ENCODE measurements around the gene EGFR. TPM values are rescaled to one million over a fixed set of nuclear protein-coding genes. Genes with fewer than 3 reads are reported as not detected.
"Not testable (repeated sequence)": the region's sequence is repeated elsewhere in the genome, so short reads cannot be mapped to it uniquely, and the experiment has no call there.

Gene EGFR
- total RNA-seq, 2 experiments from 2014 or later, result not detected

- ChIA-PET POLR2A (no interaction called here), CTCF (no interaction called here)
- no peaks in the 10 kb centered on the region for H3K4me1 Mint-ChIP-seq (ENCODE audit: low read depth)
- no peak overlapping the region for H3K4me3 Mint-ChIP-seq
- H3K27me3 Mint-ChIP-seq (ENCODE audit: low read depth), result no peaks in the 10 kb centered on the region
- H3K27ac Mint-ChIP-seq, result no peak overlapping the region
- no peaks in the 10 kb centered on the region for H3K9me3 Mint-ChIP-seq (ENCODE audit: insufficient read depth)
- ATAC-seq (no peak), DNase-seq (no peak)
- H3K36me3 Mint-ChIP-seq (ENCODE audit: low read depth), result no peaks in the 10 kb centered on the region
These were observed 12.3 kb downstream of the EGFR start for GRCh38 chr7:55031075-55031474.

- no peak overlapping the region for H3K4me3 Mint-ChIP-seq
- H3K36me3 Mint-ChIP-seq (ENCODE audit: low read depth), result no peaks in the 10 kb centered on the region
- ATAC-seq (no peak), DNase-seq (no peak)
- H3K27me3 Mint-ChIP-seq (ENCODE audit: low read depth), result no peaks in the 10 kb centered on the region
- no peaks in the 10 kb centered on the region for H3K4me1 Mint-ChIP-seq (ENCODE audit: low read depth)
- no peak overlapping the region for H3K27ac Mint-ChIP-seq
- H3K9me3 Mint-ChIP-seq (ENCODE audit: insufficient read depth), result no peaks in the 10 kb centered on the region
- POLR2A ChIA-PET, result no interaction called here
- CTCF ChIA-PET, result no interaction called here
These were observed 13.4 kb downstream of the EGFR start for GRCh38 chr7:55032069-55032699.

- Mint-ChIP-seq H3K36me3 (ENCODE audit: low read depth) (no peaks in the 10 kb centered on the region), H3K4me3 (no peak overlapping the region), H3K9me3 (ENCODE audit: insufficient read depth) (no peaks in the 10 kb centered on the region), H3K4me1 (ENCODE audit: low read depth) (no peaks in the 10 kb centered on the region), H3K27me3 (ENCODE audit: low read depth) (no peaks in the 10 kb centered on the region), H3K27ac (no peak overlapping the region)
- DNase-seq (no peak), ATAC-seq (no peak)
- CTCF ChIA-PET, result no interaction called here
- POLR2A ChIA-PET, result no interaction called here
These were observed 14.5 kb downstream of the EGFR start for GRCh38 chr7:55033236-55033846.

- ATAC-seq, result no peak
- CTCF ChIA-PET, result no interaction called here
These were observed 16.0 kb downstream of the EGFR start for GRCh38 chr7:55034776-55035175.

GRCh38 chr7:55035410-55035809 lies 16.6 kb downstream of the EGFR start:
- H3K4me3 Mint-ChIP-seq; DNase-seq; CTCF ChIA-PET; H3K27me3 Mint-ChIP-seq (ENCODE audit: low read depth); ATAC-seq; H3K9me3 Mint-ChIP-seq (ENCODE audit: insufficient read depth); H3K36me3 Mint-ChIP-seq (ENCODE audit: low read depth); H3K27ac Mint-ChIP-seq; POLR2A ChIA-PET; H3K4me1 Mint-ChIP-seq (ENCODE audit: low read depth): not testable (repeated sequence)

More at GRCh38 chr7:55034776-55035175, 16.0 kb downstream of the EGFR start:
- no peaks in the 10 kb centered on the region for H3K4me1 Mint-ChIP-seq (ENCODE audit: low read depth)
- no peak for DNase-seq
- no peak overlapping the region for H3K27ac Mint-ChIP-seq
- H3K4me3 Mint-ChIP-seq, result no peak overlapping the region
- H3K36me3 Mint-ChIP-seq (ENCODE audit: low read depth), result no peaks in the 10 kb centered on the region
- H3K9me3 Mint-ChIP-seq (ENCODE audit: insufficient read depth), result no peaks in the 10 kb centered on the region
- POLR2A ChIA-PET, result no interaction called here
- no peaks in the 10 kb centered on the region for H3K27me3 Mint-ChIP-seq (ENCODE audit: low read depth)

GRCh38 chr7:55036950-55037736 lies 18.3 kb downstream of the EGFR start:
- Mint-ChIP-seq H3K27me3 (ENCODE audit: low read depth) (no peaks in the 10 kb centered on the region), H3K4me1 (ENCODE audit: low read depth) (no peaks in the 10 kb centered on the region), H3K9me3 (ENCODE audit: insufficient read depth) (no peaks in the 10 kb centered on the region), H3K4me3 (no peak overlapping the region), H3K27ac (no peak overlapping the region), H3K36me3 (ENCODE audit: low read depth) (no peaks in the 10 kb centered on the region)
- ATAC-seq, result no peak
- POLR2A ChIA-PET, result no interaction called here
- CTCF ChIA-PET, result no interaction called here
- no peak for DNase-seq

GRCh38 chr7:55043691-55044370 lies 25.0 kb downstream of the EGFR start:
- H3K4me1 Mint-ChIP-seq (ENCODE audit: low read depth), result no peaks in the 10 kb centered on the region
- no peak for ATAC-seq
- ChIA-PET CTCF (no interaction called here), POLR2A (no interaction called here)
- H3K9me3 Mint-ChIP-seq (ENCODE audit: insufficient read depth), result no peaks in the 10 kb centered on the region
- DNase-seq, result no peak
- no peaks in the 10 kb centered on the region for H3K27me3 Mint-ChIP-seq (ENCODE audit: low read depth)
- no peak overlapping the region for H3K27ac Mint-ChIP-seq
- H3K4me3 Mint-ChIP-seq, result no peak overlapping the region
- no peaks in the 10 kb centered on the region for H3K36me3 Mint-ChIP-seq (ENCODE audit: low read depth)

- Mint-ChIP-seq H3K27me3 (ENCODE audit: low read depth) (no peaks in the 10 kb centered on the region), H3K9me3 (ENCODE audit: insufficient read depth) (no peaks in the 10 kb centered on the region), H3K4me3 (no peak overlapping the region), H3K4me1 (ENCODE audit: low read depth) (no peaks in the 10 kb centered on the region), H3K27ac (no peak overlapping the region), H3K36me3 (ENCODE audit: low read depth) (no peaks in the 10 kb centered on the region)
- DNase-seq (no peak), ATAC-seq (no peak)
- CTCF ChIA-PET, result no interaction called here
- POLR2A ChIA-PET, result no interaction called here
These were observed 25.5 kb downstream of the EGFR start for GRCh38 chr7:55044371-55044717.

GRCh38 chr7:55044791-55045190 lies 26.0 kb downstream of the EGFR start:
- CTCF ChIA-PET, result no interaction called here
- no peak overlapping the region for H3K27ac Mint-ChIP-seq
- no peaks in the 10 kb centered on the region for H3K9me3 Mint-ChIP-seq (ENCODE audit: insufficient read depth)
- H3K4me1 Mint-ChIP-seq (ENCODE audit: low read depth), result no peaks in the 10 kb centered on the region
- POLR2A ChIA-PET, result no interaction called here
- no peak for DNase-seq
- no peak for ATAC-seq
- H3K27me3 Mint-ChIP-seq (ENCODE audit: low read depth), result no peaks in the 10 kb centered on the region
- no peak overlapping the region for H3K4me3 Mint-ChIP-seq
- no peaks in the 10 kb centered on the region for H3K36me3 Mint-ChIP-seq (ENCODE audit: low read depth)

GRCh38 chr7:55046582-55047342 lies 27.9 kb downstream of the EGFR start:
- H3K4me3 Mint-ChIP-seq, result no peak overlapping the region
- H3K4me1 Mint-ChIP-seq (ENCODE audit: low read depth), result no peaks in the 10 kb centered on the region
- H3K36me3 Mint-ChIP-seq (ENCODE audit: low read depth), result no peaks in the 10 kb centered on the region
- H3K27me3 Mint-ChIP-seq (ENCODE audit: low read depth), result no peaks in the 10 kb centered on the region
- ChIA-PET POLR2A (no interaction called here), CTCF (no interaction called here)
- H3K27ac Mint-ChIP-seq, result no peak overlapping the region
- DNase-seq (no peak), ATAC-seq (no peak)
- H3K9me3 Mint-ChIP-seq (ENCODE audit: insufficient read depth), result no peaks in the 10 kb centered on the region

- CTCF ChIA-PET, result no interaction called here
- POLR2A ChIA-PET, result no interaction called here
- no peak overlapping the region for H3K4me3 Mint-ChIP-seq
- H3K27me3 Mint-ChIP-seq (ENCODE audit: low read depth), result no peaks in the 10 kb centered on the region
- no peaks in the 10 kb centered on the region for H3K9me3 Mint-ChIP-seq (ENCODE audit: insufficient read depth)
- no peak for ATAC-seq
- H3K36me3 Mint-ChIP-seq (ENCODE audit: low read depth), result no peaks in the 10 kb centered on the region
- no peak for DNase-seq
- H3K4me1 Mint-ChIP-seq (ENCODE audit: low read depth), result no peaks in the 10 kb centered on the region
- H3K27ac Mint-ChIP-seq, result no peak overlapping the region
These were observed 29.5 kb downstream of the EGFR start for GRCh38 chr7:55048221-55048859.
